Measurements from ENCODE around the gene MOGAT1.
"Not testable (repeated sequence)": the region's sequence is repeated elsewhere in the genome, so short reads cannot be mapped to it uniquely, and the experiment has no call there.

Gene MOGAT1

DNA sequence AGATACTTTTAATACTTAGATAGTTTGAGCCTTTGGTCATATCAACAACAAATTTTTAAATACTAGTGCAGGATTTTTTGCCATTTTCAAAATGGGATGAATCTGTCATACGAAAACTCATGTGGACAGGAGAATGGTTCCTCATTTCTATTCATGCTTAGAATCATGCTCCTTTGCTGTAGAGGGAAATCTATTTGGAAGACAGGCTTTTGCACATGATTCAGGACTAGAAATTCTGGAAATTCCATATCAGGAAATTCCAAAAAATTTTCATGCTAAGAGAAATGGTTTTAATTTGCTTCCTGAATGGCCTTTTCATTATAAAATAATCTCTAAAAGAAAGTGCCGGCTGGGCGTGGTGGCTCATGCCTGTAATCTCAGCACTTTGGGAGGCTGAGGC lies 39.3 kb downstream of the MOGAT1 start:
- no peak for DNase-seq (ENCODE audit: low read depth)

DNA sequence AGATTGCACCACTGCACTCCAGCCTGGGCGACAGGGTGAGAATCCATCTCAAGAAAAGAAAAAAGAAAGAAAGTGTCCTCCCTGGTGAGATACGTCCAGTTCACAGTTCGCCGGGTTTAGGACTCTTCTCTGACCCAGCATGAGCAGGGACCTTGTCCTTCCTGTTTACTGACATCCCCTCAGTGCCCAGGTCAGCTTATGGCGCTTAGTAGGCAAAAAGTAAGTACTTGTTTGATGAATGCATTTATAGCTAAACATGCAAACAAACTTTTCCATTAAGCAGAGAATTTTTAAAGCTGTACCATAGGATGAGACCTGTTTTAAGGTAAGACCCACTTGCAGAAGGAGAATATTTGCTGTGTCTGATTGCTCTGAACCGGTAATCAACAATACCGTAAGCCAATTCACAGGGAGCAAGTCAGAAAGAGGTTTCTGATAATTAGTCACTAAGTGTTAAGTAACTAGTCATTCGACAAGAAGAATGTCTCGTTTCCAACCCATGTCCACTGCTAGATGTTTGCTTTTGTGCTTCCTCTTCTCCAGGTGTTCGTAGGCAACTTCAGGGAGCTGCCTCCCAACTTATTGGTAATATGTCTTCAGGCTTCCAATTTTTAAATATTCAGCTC lies 40.0 kb downstream of the MOGAT1 start:
- no peak for DNase-seq (ENCODE audit: low read depth)

DNA sequence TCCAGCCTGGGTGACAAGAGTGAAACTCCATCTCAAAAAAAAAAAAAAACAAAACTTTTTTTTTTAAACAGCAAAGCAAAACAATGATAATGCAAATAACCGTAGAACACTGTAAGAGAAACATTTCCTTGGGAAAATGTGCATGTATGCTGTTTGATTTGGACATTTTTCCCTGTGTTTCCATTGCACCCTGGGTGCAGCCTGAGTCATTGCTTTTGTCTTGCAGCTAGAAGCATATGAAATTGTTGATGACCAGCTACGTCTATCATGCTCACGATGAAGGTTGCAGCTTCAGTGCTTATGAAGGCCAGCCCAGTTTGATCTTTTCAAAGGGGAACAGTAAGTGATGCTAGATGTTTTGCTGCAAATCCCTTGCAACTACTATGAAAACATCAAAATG lies 41.5 kb downstream of the MOGAT1 start:
- DNase-seq (ENCODE audit: low read depth): no peak

DNA sequence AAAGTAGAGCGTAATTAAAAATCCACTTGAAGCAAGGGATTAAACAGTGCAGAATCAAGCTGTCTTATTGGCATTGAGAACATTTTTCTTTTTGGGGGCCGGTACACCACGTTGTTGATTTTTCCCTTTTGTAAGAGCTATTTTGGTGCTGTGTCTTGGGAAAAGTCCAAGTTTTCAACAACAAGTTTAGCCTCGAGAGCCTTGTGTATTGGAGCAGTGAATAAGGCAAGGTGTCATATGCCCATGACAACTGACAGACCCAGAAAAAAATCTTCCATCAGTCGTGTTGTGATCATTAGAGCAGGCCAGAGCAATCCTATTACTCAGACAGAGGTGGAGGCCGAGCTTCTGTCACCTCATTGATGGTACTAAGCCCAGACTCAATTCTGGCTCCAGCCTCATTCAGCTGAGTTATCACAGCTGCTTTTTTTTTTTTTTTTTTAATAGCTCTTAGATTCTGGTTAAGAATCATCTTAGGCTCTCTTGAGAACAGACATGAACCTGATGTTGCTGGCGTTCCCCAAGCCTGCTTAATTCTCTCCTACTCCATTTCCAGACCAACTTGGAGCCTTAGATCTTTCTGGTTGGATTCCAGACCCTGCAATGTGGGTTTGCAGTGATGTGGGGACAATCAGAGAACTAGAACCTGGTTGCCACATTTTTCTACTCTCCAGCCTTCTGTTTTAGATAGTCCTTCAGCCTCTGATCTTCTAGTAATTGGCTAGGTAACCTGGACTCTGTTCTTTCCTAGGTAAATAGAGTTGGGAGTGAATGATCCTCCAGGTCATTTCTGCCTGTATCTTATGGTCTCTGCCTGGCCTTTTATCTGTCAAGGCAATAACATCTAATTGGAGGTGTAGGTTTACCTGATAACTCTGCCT lies 43.1 kb downstream of the MOGAT1 start:
- DNase-seq (ENCODE audit: low read depth): no peak

DNA sequence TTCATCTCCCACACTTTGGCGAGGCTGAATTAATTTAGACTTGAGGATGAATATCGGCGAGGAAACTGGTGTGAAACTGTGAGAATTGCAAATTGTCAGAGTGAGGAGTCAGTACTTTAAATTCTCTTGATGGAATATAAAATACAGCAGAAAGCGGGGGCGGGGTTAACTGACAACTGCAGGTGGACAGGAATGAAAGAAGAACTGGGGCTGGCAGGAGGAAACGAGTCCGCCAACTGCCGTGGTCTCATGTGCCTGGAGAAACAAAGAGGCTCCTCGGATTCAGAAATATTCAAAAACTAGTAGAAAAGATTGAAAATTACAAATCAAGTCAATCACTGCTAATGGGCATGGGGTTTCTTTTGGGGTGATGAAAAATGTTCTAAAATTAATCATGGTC lies 44.3 kb downstream of the MOGAT1 start:
- DNase-seq (ENCODE audit: low read depth): no peak

DNA sequence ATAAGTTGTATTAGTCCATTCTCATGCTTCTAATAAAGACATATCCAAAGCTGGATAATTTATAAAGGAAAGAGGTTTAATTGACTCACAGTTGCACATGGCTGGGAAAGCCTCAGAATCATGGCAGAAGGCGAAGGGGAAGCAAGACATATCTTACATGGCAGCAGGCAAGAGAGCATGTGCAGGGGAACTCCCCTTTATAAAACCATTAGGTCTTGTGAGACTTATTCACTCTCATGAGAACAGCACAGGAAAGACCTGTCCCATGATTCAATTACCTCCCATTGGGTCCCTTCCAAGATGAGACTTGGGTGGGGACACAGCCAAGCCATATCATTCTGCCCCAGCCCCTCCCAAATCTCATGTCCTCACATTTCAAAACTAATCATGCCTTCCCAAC lies 48.3 kb downstream of the MOGAT1 start:
- not testable (repeated sequence) for DNase-seq (ENCODE audit: low read depth)

DNA sequence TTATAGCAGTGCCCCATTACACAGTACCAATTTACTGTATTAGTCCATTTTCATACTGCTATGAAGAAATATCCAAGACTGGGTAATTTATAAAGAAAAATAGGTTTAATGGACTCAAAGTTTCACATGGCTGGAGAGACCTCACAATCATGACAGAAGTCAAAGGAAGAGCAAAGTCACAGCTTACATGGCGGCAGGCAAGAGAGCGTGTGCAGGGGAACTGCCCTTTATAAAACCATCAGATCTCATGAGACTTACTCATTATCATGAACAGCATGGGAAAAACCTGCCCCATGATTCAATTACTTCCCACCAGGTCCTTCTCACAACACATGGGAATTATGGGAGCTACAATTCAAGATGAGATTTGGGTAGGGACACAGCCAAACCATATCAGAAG lies 50.1 kb downstream of the MOGAT1 start:
- DNase-seq (ENCODE audit: low read depth): not testable (repeated sequence)

DNA sequence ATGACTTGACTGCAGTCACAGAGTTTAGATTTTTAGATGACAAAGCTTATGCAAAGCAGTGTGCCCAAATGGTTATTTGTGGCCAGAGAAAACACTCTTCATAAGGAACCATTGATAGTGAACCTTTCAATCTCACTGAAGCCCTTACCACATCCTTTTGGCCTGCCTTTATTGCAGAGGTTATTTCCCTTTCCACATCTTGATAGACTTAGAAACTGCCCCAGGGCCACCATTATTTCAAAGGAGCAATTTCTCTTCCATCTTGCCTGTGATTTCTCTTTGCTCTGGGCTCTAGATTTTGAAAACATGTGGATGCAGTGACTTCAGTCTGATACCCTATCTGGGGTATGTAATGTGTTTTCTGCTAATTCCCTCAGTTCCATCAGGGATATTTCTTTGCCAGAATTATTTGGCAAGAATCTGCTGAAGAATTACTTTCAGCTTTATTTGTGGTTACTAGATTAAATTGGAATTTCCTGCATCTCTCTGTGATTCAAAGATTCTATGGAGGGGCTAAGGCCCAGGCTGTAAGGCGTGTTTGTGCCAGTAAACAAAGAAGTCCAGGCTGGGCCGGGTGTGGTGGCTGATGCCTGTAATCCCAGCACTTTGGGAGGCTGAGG lies 51.0 kb downstream of the MOGAT1 start:
- no peak for DNase-seq (ENCODE audit: low read depth)

DNA sequence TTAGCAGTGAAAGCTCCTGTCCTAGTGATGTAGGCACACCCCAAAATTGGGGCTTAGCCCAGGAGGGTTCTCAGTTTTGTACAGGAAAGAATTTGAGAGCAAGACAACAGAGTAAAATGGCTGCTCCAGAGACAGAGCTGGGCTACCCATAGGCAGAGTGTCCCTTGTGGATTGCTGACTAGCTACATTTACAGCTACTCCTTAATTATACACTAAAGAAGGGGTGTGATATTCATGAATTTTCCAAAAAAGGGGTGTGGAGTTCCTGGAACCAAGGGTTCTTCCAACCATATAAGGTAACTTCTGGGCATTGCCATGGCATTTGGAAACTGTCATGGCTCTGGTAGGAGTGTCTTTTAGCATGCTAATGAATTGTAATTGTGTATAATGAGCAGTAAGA lies 52.8 kb downstream of the MOGAT1 start:
- DNase-seq (ENCODE audit: low read depth): no peak

DNA sequence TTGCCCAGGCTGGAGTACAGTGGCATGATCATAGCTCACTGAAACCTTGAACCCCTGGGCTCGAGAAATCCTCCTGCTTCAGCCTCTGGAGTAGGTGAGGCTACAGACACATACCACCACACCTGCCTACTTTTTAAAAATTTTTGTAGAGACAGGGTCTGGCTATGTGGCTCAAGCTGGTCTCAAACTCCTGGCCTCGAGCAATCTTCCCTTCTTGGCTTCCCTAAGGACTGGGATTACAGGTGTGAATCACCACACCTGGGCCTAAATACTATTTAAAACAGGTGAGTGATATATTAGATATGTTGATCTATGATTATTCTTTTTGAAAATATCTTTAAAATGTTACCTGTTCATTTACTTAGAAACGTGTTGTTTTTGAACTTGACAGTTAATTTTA lies 57.2 kb downstream of the MOGAT1 start:
- no peak for DNase-seq (ENCODE audit: low read depth)

DNA sequence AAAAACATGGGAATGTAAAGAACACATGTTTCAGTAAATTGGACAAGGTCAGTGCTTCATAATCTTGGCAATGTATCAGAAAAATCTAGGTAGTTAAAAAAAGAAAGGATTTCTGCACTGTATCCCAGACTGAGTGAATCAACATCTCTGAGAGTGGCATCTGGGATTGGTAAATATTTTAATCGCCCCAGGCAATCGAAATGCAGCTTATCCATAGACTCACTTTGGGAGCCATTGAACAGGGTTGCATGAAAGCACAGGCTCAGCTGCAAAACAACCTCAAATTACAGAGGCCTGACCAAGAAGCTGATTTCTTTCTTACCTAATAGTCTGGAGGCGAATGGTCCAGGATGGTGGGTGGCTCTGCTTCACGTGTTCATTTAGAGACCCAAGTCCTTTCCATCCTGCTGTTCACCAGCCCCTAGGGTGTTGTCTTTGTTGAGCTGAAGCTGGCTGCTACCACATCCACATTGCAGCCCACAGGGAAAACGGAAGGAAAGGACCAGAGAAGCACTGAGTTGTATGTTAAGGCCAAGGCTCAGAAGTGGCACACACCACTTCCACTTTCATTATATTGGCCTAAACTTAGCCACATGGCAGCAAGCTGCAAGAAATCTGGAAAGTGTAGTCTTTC lies 59.0 kb downstream of the MOGAT1 start:
- no peak for DNase-seq (ENCODE audit: low read depth)

DNA sequence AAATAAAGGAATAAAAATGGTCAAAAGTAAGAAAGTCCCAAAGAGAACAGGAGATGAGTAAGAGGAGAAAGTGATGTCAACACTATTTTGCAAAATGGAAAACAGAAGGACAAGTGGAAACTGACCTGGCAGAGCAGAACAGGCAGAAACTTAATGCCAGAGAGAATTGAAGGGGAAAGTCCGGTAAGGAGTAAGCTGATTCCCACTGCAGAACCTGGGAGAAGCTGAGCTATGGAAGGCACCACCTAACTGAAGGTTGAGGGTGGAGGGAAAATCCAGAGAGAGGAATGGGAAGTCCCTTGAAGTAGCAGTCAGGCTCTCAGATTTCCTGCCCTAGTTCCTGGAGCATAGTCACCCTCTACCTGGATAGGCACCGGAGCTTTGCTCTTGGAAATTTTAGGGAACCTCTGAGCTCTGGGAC lies 59.8 kb downstream of the MOGAT1 start:
- DNase-seq (ENCODE audit: low read depth): no peak

DNA sequence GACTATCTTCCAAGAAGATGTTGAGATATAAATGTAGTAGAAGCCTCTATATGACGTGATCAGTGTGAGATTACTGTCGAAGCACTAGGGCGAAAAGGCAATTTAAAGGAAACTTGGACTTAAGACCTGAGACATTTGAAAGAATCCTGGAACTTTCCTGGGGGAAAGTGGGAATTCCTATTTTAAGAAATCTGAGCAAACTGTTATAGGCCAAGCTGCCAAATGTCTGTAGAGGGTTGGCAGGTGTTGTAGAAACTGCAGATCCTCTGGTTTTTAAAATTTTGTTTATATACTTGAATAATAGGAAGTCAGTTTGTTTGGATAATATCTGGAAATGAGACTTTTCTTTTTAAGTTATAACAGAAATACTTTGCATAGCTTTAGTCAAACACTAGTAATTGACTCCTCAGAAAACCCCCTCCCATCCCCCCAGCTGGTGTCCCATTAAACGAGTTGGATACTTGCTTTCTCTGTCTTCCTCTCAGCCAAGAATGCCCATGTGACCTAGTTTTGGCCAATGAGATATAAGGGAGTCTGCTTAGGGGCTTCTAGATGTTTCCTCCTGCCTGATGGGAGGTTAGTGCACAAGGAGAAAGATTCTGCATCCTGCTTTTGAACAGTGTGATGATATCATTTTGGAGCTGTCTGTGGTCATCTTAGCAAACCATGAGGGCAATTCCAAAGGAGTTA lies 61.2 kb downstream of the MOGAT1 start:
- no peak for DNase-seq (ENCODE audit: low read depth)

DNA sequence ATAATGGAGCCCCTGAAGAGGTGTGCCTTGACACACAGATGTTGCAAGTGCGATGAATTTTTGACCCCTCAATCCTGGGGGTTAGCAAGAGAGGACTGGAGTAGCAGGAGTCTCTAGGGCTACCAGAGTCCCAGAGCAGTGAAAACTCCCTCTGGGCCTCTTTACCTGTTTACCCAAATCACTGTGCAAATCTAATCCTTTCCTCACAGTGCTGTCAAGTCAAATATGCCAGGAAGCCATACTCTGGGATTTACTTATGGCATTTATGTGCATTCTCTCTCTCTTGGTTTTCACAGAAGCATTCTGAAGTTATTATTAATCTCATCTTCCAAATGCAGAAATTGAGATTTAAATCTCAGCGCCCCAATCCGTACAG lies 62.0 kb downstream of the MOGAT1 start:
- no peak for DNase-seq (ENCODE audit: low read depth)

DNA sequence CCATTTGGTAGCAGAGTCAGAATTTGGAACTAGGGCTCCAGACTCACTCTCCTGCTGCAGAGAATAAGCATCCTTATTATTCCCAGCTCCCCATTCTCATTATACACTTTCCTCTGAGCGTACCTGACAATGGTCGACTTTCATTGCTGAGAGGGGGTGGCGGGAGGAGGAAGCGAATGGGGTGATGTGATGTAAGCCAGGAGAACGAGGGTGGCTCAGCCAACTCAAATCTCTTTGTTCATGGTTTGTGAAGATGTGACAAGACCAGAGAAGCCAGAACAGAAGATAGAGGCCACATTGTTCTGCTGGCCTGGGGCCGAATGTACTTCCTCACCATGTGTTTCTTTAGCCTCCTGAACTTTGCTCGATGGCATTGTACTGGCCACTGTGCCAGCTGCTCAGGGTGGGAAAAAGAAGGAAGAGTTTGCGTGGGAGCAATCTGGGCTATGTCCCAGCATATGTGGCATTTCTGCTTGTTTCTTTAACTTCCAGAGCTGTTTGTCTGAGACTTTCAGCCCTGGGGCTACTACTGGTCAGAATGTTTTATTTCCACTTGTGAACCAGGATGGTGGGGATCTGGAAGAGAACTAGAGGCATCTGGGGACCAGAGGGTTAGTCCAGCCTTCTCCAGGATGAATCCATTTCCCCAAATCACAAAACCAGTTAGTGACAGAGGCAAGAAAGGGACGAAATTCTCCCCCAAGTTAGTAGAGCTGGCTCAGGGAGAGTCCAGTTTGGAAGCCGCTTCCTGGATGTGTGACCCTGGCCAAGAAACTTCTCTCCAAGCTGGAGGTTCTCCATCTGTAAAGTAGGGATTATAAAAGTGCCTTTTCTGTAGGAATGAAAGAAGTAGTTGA lies 62.6 kb downstream of the MOGAT1 start:
- DNase-seq (ENCODE audit: low read depth): no peak

DNA sequence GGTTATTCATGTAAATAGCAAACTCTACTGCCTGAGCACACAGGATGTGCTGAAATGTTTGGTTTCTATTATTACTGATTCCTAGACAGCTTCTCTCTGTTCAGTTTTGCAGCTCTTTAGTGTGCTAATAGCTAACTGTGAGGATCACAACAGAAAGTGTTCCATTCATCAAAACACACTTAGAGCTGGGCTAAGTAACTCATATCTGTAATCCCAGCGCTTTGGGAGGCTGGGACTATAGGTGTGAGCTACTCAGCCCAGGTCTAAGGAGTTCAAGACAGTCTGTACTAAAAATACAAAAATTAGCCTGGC lies 63.2 kb downstream of the MOGAT1 start:
- DNase-seq (ENCODE audit: low read depth): no peak

DNA sequence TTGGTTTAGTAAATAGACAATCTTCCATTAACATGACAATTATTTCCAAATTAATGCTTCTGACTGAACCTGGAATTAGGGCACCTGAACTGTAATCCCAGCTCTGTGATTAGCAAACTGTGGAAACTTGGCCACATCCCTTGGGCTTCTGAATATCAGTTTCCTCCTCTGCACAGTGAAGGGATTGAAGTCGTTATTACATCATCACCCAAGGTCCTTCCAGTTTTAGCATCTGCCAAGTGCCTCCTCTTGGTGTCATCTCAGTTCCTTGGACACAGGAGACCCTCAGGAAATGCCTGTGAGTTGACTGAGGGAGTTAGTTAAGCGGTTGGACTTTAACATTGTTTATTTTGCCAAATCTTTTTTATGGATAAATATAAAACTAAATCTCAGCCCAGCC lies 64.8 kb downstream of the MOGAT1 start:
- no peak for DNase-seq (ENCODE audit: low read depth)

DNA sequence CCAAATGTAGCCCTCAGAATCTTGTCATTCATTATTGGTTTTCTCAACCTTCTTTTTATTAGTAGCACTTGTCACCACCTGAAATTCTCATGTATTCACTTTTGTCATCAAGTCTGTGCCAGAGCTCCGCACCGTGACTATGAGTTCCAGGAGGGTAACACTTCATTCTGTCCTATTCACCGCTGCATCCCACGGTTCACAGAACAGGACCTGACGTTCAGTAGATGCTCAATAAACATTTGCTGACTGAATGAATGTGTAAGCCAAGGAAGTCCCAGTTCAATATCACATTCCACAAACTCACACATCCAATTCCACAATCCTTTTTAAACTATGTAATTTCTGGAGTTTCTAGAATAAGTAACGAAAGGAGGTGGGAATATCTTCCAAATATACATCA lies 65.5 kb downstream of the MOGAT1 start:
- no peak for DNase-seq (ENCODE audit: low read depth)

DNA sequence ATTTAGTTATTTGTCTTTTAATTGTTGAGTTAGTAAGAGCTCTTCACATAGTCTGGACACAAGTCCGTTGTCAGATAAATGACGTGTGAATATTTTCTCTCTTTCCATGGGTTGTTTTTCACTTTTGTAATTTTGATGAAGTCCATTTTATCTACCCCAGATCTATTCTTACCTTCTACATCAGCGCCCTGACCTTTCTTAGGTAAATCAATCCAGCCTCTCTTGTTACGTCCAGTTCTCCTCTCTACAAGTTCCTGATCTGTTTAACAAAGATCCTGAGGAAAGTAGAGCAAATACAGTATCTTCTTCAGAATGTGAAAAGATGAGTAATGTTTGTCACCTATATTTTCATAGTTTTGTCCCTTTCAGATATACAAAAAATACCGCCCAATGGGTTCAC lies 66.9 kb downstream of the MOGAT1 start:
- DNase-seq (ENCODE audit: low read depth): no peak

DNA sequence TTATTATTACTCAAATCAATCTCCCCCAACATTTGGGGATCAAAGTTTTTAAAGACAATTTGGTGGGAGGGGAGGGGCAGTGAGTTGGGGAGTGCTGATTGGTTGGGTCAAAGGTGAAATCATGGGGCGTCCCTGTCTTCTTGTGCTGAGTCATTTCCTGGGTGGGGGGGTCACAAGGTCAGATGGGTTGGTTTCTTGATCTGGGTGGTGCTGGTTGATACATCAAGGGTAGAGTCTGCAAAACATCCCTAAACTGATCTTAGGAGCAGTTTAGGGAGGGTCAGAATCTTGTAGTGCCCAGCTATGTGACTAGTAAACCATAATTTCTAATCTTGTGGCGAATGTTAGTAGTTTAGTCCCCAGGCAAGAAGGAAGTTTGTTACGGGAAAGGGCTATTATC lies 67.4 kb downstream of the MOGAT1 start:
- DNase-seq (ENCODE audit: low read depth): no peak

DNA sequence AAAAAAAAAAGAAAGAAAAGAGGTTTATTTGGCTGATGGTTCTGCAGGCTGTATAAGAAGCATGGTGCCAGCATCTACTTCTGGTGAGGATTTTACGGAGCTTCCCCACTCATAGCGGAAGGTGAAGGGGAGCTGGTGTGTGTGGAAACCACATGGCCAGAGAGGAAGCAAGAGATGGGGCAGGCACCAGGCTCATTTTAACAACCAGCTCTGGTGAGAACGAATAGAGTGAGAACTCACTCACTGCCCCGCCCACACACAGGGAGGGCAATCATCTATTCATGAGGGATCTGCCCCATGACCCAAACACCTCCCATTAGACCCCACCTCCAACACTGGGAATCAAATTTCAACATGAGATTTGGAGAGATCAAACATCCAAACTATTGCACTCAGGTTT lies 68.5 kb downstream of the MOGAT1 start:
- no peak for DNase-seq (ENCODE audit: low read depth)
